ENCODE measurements around the gene TADA1.

TADA1 gene

DNA sequence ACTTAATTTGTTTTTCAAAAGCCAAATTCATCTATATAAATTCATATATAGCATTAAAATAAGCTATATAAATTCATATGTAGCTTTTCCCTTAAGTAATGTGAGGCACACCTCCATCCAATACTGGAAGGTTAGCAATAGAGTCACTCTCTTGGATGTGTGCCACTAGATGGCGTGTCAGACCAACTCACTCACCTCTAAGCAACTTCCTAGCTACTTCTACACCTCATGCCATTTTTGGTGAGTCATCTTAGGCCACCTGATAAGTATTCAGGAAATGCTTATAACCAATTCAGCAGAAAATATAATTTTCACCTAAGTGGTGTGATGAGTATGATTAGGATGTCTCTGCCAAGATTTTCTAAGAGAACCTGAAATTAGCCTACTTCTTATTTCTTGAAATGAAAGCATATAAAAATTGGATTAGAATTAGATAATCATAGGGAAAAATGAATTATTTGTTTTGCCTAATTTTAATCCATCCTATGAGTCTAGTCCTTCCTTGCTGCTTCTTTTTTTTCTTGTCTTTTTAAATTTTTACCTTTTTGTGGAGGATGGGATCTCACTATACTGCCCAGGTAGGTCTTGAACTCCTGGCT, 34.4 kb upstream of the TADA1 start:
- no peaks in the 10 kb centered on the region for H3K4me1 ChIP-seq (ENCODE audit: control insufficient read depth, insufficient read depth, low read length)
- no peaks in the 10 kb centered on the region for H3K36me3 ChIP-seq (ENCODE audit: control insufficient read depth, insufficient read depth, low read length)
- H3K4me3 ChIP-seq (ENCODE audit: low read depth, low read length) = no peak overlapping the region
- no peaks in the 10 kb centered on the region for H3K27me3 ChIP-seq (ENCODE audit: control insufficient read depth, insufficient read depth, low read length)
- H3K9ac ChIP-seq (ENCODE audit: low read depth, low read length) = no peak overlapping the region
- H3K9me3 ChIP-seq (ENCODE audit: control insufficient read depth, insufficient read depth, low read length) = peaks cover 13% of the 10 kb centered on the region
- no peak overlapping the region for H3K27ac ChIP-seq (ENCODE audit: low read depth, low read length)

DNA sequence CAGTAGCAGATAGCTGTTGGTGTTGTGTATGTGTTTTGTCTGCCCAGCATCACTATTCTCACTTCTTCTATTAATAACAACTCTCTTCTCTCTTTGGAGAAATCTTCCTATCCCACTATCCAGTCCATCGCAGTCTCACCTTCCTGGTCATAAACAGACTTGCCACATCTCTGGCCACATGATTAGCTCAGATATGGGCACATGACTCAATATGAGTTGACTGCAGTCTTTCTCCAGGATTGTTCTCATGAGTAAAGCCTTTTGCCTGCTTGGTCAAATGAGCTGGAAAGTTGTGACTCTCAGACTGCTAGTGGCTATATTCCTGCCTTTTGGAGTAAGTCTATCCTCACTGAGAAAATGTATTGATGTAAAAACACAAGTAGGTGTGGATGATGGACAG, 32.9 kb upstream of the TADA1 start:
- Histone ChIP-seq H3K4me3 (ENCODE audit: low read depth, low read length) (no peak overlapping the region), H3K27ac (ENCODE audit: low read depth, low read length) (no peak overlapping the region), H3K9me3 (ENCODE audit: control insufficient read depth, insufficient read depth, low read length) (peaks cover 13% of the 10 kb centered on the region), H3K9ac (ENCODE audit: low read depth, low read length) (no peak overlapping the region), H3K27me3 (ENCODE audit: control insufficient read depth, insufficient read depth, low read length) (no peaks in the 10 kb centered on the region), H3K4me1 (ENCODE audit: control insufficient read depth, insufficient read depth, low read length) (no peaks in the 10 kb centered on the region), H3K36me3 (ENCODE audit: control insufficient read depth, insufficient read depth, low read length) (no peaks in the 10 kb centered on the region)

DNA sequence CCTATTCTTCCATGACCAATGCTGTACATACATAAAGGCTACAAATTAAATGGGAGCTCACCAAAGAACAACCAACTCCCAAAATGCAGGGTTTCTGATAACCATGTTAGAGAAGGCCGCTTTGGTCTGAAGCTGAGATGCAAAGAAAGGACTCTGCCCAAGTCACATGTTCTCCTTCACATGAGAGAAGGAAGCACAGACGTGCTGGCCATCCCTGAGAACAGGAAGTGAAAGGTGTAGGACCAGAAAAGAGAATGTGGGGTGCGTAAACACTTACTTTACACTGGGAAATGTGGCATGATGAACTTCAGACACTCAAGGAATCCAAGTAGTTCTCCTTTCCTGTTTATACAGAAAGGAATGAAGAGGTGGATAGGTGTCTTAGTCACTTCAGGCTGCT, 31.7 kb upstream of the TADA1 start:
- Histone ChIP-seq H3K27me3 (ENCODE audit: control insufficient read depth, insufficient read depth, low read length) (no peaks in the 10 kb centered on the region), H3K9me3 (ENCODE audit: control insufficient read depth, insufficient read depth, low read length) (peaks cover 13% of the 10 kb centered on the region), H3K36me3 (ENCODE audit: control insufficient read depth, insufficient read depth, low read length) (no peaks in the 10 kb centered on the region), H3K4me3 (ENCODE audit: low read depth, low read length) (no peak overlapping the region), H3K4me1 (ENCODE audit: control insufficient read depth, insufficient read depth, low read length) (no peaks in the 10 kb centered on the region), H3K9ac (ENCODE audit: low read depth, low read length) (no peak overlapping the region), H3K27ac (ENCODE audit: low read depth, low read length) (no peak overlapping the region)

DNA sequence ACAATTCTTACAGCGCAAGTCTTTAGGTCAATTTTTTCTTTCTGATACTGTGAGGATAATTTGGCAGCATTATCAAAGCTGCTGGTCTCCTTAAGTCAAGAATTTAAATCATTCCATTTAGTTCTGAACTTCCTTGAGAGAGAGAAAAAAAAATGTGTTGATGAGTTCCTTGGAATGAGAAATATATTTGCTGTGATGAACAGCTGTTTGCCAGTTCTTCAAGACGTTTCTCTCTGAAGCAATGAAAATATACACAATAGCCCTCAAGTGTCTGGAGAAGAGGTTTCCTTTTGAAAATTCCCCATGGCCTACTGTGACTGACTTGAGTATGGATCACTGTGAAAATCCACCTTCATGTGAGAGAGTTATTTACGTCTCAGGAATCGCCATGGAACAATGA, 31.0 kb upstream of the TADA1 start:
- no peak overlapping the region for H3K27ac ChIP-seq (ENCODE audit: low read depth, low read length)
- H3K36me3 ChIP-seq (ENCODE audit: control insufficient read depth, insufficient read depth, low read length) = no peaks in the 10 kb centered on the region
- peaks cover 13% of the 10 kb centered on the region for H3K9me3 ChIP-seq (ENCODE audit: control insufficient read depth, insufficient read depth, low read length)
- H3K27me3 ChIP-seq (ENCODE audit: control insufficient read depth, insufficient read depth, low read length) = no peaks in the 10 kb centered on the region
- no peak overlapping the region for H3K4me3 ChIP-seq (ENCODE audit: low read depth, low read length)
- H3K4me1 ChIP-seq (ENCODE audit: control insufficient read depth, insufficient read depth, low read length) = no peaks in the 10 kb centered on the region
- no peak overlapping the region for H3K9ac ChIP-seq (ENCODE audit: low read depth, low read length)

DNA sequence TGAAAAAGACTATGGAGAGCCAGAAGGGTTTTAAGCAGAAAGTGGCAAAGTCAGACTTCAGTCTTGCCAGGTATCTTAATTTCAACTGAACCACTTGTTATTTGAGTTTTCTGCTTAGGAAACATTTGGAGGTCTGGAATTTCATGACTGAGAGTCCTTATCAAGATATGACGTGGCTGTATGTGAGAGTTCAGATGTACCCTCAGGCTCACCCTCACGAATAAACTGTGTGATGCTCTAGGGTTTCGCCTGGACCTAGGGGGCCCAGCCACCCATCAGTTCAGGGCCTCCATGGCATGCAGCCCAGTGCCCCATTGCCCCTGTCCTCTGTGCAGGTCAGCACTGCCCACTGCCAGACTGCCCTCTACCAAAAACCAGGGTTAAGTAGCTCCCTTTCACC, 30.6 kb upstream of the TADA1 start:
- Histone ChIP-seq H3K36me3 (ENCODE audit: control insufficient read depth, insufficient read depth, low read length) (no peaks in the 10 kb centered on the region), H3K9me3 (ENCODE audit: control insufficient read depth, insufficient read depth, low read length) (peaks cover 9% of the 10 kb centered on the region), H3K9ac (ENCODE audit: low read depth, low read length) (no peak overlapping the region), H3K27ac (ENCODE audit: low read depth, low read length) (no peak overlapping the region), H3K4me3 (ENCODE audit: low read depth, low read length) (no peak overlapping the region), H3K4me1 (ENCODE audit: control insufficient read depth, insufficient read depth, low read length) (no peaks in the 10 kb centered on the region), H3K27me3 (ENCODE audit: control insufficient read depth, insufficient read depth, low read length) (no peaks in the 10 kb centered on the region)

DNA sequence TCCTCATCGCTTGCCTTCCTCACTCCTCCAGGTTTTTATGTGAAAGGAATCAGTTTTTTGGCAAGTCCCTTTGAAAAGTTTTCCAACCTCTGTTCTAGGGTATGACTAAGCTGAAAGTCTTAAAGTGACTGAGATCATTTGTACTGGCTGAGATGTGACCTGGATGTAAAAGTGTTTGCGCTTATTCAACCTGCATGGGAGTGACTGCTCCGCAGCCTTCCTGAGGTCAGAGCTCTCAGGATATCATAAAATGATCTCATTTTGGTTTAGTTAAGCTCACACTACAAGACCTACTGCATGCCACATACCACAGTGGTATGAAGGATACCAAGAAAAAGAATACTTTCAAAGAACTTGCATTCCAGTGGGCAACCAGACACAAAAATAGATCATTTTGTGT, 29.8 kb upstream of the TADA1 start:
- H3K36me3 ChIP-seq (ENCODE audit: control insufficient read depth, insufficient read depth, low read length) = no peaks in the 10 kb centered on the region
- peaks cover 3% of the 10 kb centered on the region for H3K9me3 ChIP-seq (ENCODE audit: control insufficient read depth, insufficient read depth, low read length)
- H3K4me1 ChIP-seq (ENCODE audit: control insufficient read depth, insufficient read depth, low read length) = no peaks in the 10 kb centered on the region
- no peak overlapping the region for H3K9ac ChIP-seq (ENCODE audit: low read depth, low read length)
- H3K27me3 ChIP-seq (ENCODE audit: control insufficient read depth, insufficient read depth, low read length) = no peaks in the 10 kb centered on the region
- H3K27ac ChIP-seq (ENCODE audit: low read depth, low read length) = no peak overlapping the region
- H3K4me3 ChIP-seq (ENCODE audit: low read depth, low read length) = no peak overlapping the region

DNA sequence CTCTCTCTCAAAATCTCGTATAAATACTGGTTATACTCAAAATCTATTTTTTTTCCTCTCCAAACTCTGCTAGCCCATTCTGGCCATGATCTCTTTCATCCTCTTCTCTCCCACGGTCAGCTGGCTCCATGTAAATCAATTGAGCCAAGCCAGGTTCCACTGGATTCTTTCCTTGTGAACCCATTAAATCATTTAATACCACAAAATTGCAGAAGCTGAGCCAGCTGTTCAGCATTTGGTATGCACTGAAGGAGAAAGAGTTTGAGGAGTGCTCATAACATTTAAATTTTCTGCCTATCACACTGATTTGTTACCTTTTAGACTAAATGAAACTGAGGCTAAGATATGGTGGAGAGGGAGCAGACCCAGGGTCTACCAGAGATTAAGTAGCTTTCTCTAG, 29.1 kb upstream of the TADA1 start:
- no peaks in the 10 kb centered on the region for H3K27me3 ChIP-seq (ENCODE audit: control insufficient read depth, insufficient read depth, low read length)
- no peak overlapping the region for H3K27ac ChIP-seq (ENCODE audit: low read depth, low read length)
- H3K9me3 ChIP-seq (ENCODE audit: control insufficient read depth, insufficient read depth, low read length) = no peaks in the 10 kb centered on the region
- no peaks in the 10 kb centered on the region for H3K4me1 ChIP-seq (ENCODE audit: control insufficient read depth, insufficient read depth, low read length)
- H3K4me3 ChIP-seq (ENCODE audit: low read depth, low read length) = no peak overlapping the region
- no peaks in the 10 kb centered on the region for H3K36me3 ChIP-seq (ENCODE audit: control insufficient read depth, insufficient read depth, low read length)
- H3K9ac ChIP-seq (ENCODE audit: low read depth, low read length) = no peak overlapping the region

DNA sequence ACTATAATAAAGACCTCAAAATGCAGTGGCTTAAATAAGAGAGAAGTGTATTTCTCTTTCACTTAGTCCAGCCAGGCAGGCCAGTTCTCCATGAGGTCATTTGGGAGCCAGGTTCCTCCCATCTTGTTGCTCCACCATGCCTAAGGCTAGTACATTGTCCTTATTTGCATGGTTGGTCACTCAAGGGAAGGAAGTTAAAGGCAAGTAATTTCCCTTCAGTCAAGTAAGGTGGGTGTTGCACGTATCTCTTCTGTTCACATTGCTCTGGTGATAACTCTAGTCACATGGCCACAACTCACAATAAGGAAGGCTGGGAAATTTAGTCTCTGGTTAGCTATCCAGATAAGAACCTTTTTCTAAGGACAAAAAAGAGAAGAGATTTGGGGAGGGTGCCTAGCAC, 27.2 kb upstream of the TADA1 start:
- no peak overlapping the region for H3K4me3 ChIP-seq (ENCODE audit: low read depth, low read length)
- H3K27ac ChIP-seq (ENCODE audit: low read depth, low read length) = no peak overlapping the region
- H3K9ac ChIP-seq (ENCODE audit: low read depth, low read length) = no peak overlapping the region
- H3K27me3 ChIP-seq (ENCODE audit: control insufficient read depth, insufficient read depth, low read length) = no peaks in the 10 kb centered on the region
- no peaks in the 10 kb centered on the region for H3K4me1 ChIP-seq (ENCODE audit: control insufficient read depth, insufficient read depth, low read length)
- H3K9me3 ChIP-seq (ENCODE audit: control insufficient read depth, insufficient read depth, low read length) = no peaks in the 10 kb centered on the region
- H3K36me3 ChIP-seq (ENCODE audit: control insufficient read depth, insufficient read depth, low read length) = no peaks in the 10 kb centered on the region

DNA sequence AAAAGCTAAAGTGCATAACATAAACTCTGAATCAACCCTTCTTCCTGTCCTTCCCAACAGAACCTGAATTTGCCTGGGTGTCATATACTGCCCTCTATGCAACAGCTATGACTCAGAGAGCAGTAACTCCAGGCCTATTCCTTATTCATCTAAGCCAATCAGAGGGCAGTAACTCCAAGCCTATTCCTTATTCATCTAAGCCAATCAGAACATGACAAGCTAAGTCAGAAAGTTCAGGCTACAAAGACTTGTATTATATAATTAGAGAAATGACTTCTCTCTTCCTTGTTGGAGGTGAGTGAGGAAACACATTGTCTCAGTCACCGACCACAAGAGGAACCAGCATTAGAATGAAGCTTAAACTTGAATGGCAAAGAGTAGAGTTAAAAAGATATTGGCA, 26.2 kb upstream of the TADA1 start:
- no peaks in the 10 kb centered on the region for H3K27me3 ChIP-seq (ENCODE audit: control insufficient read depth, insufficient read depth, low read length)
- H3K27ac ChIP-seq (ENCODE audit: low read depth, low read length) = no peak overlapping the region
- no peak overlapping the region for H3K4me3 ChIP-seq (ENCODE audit: low read depth, low read length)
- no peaks in the 10 kb centered on the region for H3K36me3 ChIP-seq (ENCODE audit: control insufficient read depth, insufficient read depth, low read length)
- no peak overlapping the region for H3K9ac ChIP-seq (ENCODE audit: low read depth, low read length)
- H3K9me3 ChIP-seq (ENCODE audit: control insufficient read depth, insufficient read depth, low read length) = 0 out of 2 replicates have a peak, but pooled peaks cover 5% of the 10 kb centered on the region
- no peaks in the 10 kb centered on the region for H3K4me1 ChIP-seq (ENCODE audit: control insufficient read depth, insufficient read depth, low read length)

DNA sequence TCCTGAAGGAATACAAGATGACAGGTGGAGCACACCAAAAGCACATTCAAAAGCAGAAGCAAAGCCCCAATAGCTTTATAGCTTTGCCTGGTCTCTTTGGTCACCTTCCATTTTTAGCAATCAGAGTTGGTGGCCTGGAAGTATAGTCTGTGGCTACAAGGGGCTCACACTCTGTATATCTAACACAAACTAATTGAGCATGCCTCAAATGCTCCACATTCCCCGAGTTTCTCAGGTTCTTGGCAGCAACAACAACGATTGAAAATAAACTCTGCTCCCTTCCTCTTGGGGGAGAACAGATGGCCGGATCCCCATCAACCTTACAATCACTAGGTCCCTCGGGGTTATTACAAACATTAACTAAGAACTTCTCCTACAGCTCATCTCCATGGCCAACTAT, 24.9 kb upstream of the TADA1 start:
- H3K27me3 ChIP-seq (ENCODE audit: control insufficient read depth, insufficient read depth, low read length) = no peaks in the 10 kb centered on the region
- no peak overlapping the region for H3K9ac ChIP-seq (ENCODE audit: low read depth, low read length)
- H3K4me3 ChIP-seq (ENCODE audit: low read depth, low read length) = no peak overlapping the region
- 0 out of 2 replicates have a peak, but pooled peaks cover 5% of the 10 kb centered on the region for H3K9me3 ChIP-seq (ENCODE audit: control insufficient read depth, insufficient read depth, low read length)
- no peak overlapping the region for H3K27ac ChIP-seq (ENCODE audit: low read depth, low read length)
- no peaks in the 10 kb centered on the region for H3K36me3 ChIP-seq (ENCODE audit: control insufficient read depth, insufficient read depth, low read length)
- H3K4me1 ChIP-seq (ENCODE audit: control insufficient read depth, insufficient read depth, low read length) = no peaks in the 10 kb centered on the region

DNA sequence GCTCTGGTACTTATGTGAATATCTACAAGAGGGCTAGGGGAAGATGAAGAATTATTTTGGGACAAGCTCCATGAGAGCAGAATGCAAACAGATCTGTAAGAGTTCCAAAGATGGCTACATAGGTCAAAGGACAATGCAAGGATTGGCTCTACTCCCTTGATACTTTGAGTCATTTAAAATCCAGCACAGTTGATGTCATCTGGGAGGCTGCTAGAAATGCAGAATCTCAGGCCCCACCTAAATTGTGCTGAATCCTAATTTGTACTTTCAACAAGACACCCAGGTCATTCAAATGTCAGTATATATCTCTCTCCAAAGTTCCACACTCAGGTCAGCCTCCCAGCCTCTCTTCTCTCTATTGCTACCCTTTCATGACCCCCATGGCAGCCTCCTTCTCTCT, 23.7 kb upstream of the TADA1 start:
- Histone ChIP-seq H3K27ac (ENCODE audit: low read depth, low read length) (no peak overlapping the region), H3K9me3 (ENCODE audit: control insufficient read depth, insufficient read depth, low read length) (0 out of 2 replicates have a peak, but pooled peaks cover 5% of the 10 kb centered on the region), H3K4me1 (ENCODE audit: control insufficient read depth, insufficient read depth, low read length) (no peaks in the 10 kb centered on the region), H3K36me3 (ENCODE audit: control insufficient read depth, insufficient read depth, low read length) (no peaks in the 10 kb centered on the region), H3K27me3 (ENCODE audit: control insufficient read depth, insufficient read depth, low read length) (no peaks in the 10 kb centered on the region), H3K9ac (ENCODE audit: low read depth, low read length) (no peak overlapping the region), H3K4me3 (ENCODE audit: low read depth, low read length) (no peak overlapping the region)

DNA sequence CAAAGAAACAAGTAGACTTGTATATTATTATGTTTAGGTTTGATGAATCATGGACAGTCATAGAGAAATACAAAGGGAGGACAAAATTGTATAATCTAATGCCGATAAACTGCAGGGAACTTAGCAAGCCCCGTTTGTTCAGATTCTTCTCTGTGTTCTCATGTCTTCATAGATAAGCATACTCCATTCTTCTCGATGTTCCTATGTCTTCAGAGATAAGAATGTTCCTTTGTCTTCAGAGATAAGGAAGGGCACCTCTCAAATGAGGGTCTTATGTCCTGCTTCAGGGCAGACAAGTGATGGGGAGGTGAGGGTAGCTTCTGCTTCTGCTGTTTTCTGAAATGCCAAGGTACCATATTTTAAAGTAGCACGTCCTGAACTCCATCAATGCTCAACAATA, 19.7 kb upstream of the TADA1 start:
- no peak overlapping the region for H3K4me3 ChIP-seq (ENCODE audit: low read depth, low read length)
- no peaks in the 10 kb centered on the region for H3K36me3 ChIP-seq (ENCODE audit: control insufficient read depth, insufficient read depth, low read length)
- 0 out of 2 replicates have a peak, but pooled peaks cover 5% of the 10 kb centered on the region for H3K9me3 ChIP-seq (ENCODE audit: control insufficient read depth, insufficient read depth, low read length)
- H3K9ac ChIP-seq (ENCODE audit: low read depth, low read length) = no peak overlapping the region
- no peaks in the 10 kb centered on the region for H3K4me1 ChIP-seq (ENCODE audit: control insufficient read depth, insufficient read depth, low read length)
- no peaks in the 10 kb centered on the region for H3K27me3 ChIP-seq (ENCODE audit: control insufficient read depth, insufficient read depth, low read length)
- H3K27ac ChIP-seq (ENCODE audit: low read depth, low read length) = no peak overlapping the region

Data from HUES48 (cell line).